Stimulated activated naive CD8-positive, alpha-beta T cell treated with anti-CD3 and anti-CD28 coated beads, Interleukin-15, Interleukin-2, amounts not matched to agents 100 U/mL and 50 U/mL, for 24 hours (primary cell): ENCODE measurements around the gene TEAD2.

Source experiments
- ATAC-seq: fragments of 150-1000 bp; cut with Tn5 transposase; one replicate; pipeline ENCODE4 v1.10.0; 2021
- DNase-seq: peaks from one replicate; pipeline ENCODE4 v3.0.0; 2021

Gene TEAD2

DNA sequence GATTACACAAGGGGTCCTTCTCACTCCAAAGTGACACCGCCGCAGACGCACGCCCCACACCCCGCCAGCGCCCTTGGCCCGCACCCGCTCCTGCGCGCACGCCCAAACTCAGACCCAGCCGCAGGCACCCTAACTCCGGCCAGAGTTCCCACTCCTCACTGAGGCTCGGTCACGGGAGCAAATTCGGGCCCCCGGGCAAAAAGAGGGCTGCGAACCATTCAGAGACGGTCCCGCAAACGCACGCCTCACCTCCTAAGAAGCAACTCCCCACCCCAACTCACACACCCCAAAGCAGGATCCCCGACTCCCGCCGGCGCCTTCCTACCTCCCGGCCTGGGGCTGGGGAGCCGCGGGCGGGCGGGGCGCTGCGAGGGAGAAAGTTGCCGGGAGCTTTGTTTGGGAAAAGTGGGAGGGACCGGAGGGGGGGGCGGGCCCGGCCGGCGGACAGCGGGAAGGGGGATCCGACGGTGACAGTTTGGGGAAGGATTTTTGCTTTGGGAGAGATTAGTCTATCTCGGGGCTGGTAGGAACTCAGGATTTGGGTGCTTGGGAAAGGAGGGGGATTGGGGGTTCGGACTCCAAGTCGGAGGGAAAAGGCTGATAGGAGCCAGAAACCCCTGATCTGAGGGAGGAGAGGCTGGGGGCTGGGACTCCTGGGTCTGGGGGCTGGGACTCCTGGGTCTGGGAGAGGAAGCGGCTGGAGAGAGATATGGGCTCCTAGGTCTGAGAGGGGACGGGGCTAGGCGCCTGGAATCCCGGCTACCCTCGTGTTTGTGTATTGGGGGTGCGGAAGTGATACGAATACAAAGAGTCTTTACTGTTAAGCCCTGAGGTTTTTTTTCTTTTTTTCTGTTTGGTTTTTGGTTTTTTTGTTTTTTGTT, at the start of gene TEAD2:
Gene TEAD2, minus strand, starts transcription at position 369 of the 881 bp plus-strand sequence. CDS start 2,341 bp downstream, outside the sequence.
- ATAC-seq (no peak), DNase-seq (peak; percentile 27)

DNA sequence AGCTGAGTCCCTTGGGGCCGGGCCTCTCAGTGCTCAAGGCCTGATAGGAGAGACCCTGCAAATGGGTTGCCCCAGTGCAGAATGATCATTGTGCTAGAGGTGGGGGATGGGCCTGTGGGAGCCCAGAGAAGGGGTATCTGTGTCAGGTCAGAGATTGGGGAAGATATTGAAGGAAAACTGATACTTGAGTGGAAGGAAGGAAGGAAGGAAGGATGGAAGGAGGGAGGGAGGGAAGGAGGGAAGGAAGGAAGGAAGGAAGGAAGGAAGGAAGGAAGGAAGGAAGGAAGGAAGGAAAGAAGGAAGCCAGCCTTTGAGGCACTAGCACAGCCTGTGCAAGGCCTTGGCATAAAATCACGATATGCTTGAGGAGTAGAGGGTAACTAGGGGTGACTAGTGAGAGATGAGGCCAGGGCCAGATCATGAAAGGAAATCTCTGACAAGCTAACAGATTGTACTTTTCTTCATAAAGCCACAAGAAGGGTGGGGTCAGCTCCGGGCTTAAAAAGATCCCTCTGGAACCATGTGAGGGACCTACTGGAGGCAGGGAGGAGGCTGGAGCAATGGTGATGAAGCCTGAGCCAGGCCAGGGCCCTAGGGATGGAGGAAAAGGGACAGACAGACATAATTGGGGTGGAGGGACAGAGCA, 49.6 kb upstream of the TEAD2 start:
- no peak for ATAC-seq
- no peak for DNase-seq

- ATAC-seq, result peak; percentile 21
- DNase-seq, result no peak
These were observed 47.3 kb upstream of the TEAD2 start for GRCh38 chr19:49409441-49410029.

GRCh38 chr19:49408816-49409440, 46.7 kb upstream of the TEAD2 start:
- no peak for DNase-seq
- peak; percentile 30 for ATAC-seq

GRCh38 chr19:49407482-49408015, 45.3 kb upstream of the TEAD2 start:
- ATAC-seq (no peak), DNase-seq (no peak)

DNA sequence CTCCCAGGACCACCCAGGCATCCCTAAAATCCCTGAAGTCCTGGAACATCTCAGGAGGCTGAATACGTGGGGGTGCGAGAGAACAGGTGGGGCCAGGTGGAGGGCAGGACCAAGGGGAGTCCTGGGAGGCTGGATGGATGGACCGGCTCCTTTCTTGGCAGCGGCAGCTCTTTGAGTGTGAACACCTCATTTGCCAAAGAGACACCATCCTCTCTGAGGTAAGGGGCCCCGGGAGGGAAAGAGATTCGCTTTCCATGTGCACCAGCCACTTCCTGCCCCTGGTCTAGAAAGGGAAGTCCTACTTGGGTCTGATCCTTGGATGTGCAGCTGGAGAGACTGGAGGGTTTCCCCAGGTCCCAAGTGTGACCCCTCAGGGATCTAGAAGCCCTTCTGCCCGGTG, 44.9 kb upstream of the TEAD2 start:
- ATAC-seq, result no peak

GRCh38 chr19:49403404-49404187, 41.4 kb upstream of the TEAD2 start:
- DNase-seq, result no peak
- ATAC-seq, result peak; percentile 44

More for the DNA sequence above, 44.9 kb upstream of the TEAD2 start:
- DNase-seq, result no peak

- DNase-seq (no peak), ATAC-seq (no peak)
These were observed 37.8 kb upstream of the TEAD2 start for GRCh38 chr19:49400029-49400428.

DNA sequence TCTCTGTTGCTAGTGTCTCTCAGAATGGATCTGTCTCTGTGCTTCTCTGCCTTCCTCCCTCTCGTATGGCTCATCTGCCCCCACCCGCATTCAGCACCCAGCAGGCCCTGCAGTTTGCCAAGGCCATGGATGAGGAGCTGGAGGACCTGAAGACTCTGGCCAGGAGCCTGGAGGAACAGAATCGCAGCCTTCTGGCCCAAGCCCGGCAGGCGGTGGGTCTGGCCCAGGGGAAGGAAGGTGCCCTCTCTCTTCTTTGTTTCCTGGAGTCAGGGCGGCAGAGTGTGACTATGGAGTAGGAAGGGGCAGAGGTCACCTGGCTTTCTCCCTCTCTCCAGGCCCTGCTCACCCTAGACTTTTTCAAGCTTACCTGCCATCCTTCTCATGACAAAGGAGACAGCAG, 36.7 kb upstream of the TEAD2 start:
- ATAC-seq (no peak), DNase-seq (no peak)

DNA sequence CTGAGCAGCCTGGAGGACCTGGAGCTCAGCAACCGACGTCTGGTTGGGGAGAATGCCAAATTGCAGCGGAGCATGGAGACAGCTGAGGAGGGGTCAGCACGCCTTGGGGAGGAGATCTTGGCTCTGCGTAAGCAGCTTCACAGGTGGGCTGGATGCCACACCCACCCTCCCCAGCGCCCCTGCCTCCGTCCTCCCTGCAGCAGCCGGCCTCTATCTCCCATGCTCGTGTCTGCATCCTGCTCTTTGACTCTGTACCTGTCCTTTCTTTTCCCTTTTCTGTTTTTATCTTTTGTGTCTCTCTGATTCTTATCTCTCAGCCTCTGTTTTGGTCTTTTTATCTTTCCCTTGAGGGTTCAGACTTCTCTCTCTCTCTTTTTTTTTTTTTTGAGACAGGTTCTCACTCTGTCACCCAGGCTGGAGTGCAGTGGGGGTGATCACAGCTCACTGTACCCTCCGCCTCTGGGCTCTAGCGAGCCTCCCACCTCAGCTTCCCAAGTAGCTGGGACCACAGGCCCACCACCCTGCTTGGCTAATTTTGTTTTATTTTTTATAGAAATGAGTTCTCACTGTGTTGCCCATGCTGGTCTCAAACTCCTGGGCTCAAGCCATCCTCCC, 35.9 kb upstream of the TEAD2 start:
- no peak for DNase-seq
- ATAC-seq, result no peak

DNA sequence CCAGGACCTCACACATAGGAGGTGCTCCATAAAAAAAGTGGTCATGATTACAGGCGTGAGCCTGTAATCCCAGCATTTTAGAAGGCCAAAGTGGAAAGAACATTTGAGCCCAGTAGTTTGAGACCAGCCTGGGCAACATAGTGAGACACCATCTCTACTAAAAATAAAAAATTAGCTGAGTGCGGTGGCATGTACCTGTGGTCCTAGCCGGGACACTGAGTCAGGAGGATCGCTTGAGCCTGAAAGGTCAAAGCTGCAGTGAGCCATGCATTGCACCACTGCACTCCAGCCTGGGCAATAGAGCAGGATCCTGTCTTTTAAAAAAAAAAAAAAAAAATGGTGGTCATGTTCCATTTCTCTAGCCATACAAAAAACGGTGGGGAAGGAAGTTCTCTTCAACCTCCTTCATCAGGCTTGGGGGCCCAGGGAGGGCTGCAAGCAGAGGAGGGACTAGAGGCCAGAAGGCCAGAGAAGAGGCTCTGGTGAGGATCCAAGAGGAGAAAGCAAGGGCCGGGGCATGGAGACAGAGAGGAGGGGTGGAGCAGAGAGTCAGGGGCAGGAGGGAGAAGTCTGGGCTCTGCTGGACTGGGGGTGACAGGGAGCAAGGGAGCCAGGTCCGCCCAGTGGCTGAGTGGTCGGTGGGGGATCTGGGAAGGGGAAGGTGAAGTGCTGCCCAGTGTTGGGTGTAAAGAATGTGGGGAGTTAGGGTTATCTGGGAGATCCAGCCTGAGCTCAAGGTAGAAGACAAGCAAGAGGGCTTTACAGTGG, 34.7 kb upstream of the TEAD2 start:
- DNase-seq (no peak), ATAC-seq (no peak)

- ATAC-seq, result no peak
- no peak for DNase-seq
These were observed 33.6 kb upstream of the TEAD2 start for GRCh38 chr19:49395581-49396407.

DNA sequence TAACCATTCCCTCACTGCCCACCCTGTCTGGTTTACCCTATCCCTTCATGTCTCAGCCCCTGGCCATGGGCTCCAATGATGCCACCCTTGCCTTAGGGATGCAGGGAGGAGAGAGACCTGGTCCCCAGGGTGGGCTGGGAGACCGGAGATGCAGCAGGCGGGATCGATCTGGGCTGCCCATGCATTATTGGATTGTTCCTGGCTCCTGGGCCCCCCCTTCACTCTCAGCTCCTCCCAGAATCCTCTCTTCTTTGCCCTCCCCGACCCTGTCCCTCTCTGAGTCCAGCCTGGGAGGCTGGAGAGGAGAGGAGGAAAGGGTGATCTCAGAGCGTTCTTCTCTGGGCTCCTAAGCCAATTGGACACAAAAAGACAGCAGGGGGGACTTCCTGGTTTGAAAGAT, 31.7 kb upstream of the TEAD2 start:
- ATAC-seq (no peak), DNase-seq (no peak)

DNA sequence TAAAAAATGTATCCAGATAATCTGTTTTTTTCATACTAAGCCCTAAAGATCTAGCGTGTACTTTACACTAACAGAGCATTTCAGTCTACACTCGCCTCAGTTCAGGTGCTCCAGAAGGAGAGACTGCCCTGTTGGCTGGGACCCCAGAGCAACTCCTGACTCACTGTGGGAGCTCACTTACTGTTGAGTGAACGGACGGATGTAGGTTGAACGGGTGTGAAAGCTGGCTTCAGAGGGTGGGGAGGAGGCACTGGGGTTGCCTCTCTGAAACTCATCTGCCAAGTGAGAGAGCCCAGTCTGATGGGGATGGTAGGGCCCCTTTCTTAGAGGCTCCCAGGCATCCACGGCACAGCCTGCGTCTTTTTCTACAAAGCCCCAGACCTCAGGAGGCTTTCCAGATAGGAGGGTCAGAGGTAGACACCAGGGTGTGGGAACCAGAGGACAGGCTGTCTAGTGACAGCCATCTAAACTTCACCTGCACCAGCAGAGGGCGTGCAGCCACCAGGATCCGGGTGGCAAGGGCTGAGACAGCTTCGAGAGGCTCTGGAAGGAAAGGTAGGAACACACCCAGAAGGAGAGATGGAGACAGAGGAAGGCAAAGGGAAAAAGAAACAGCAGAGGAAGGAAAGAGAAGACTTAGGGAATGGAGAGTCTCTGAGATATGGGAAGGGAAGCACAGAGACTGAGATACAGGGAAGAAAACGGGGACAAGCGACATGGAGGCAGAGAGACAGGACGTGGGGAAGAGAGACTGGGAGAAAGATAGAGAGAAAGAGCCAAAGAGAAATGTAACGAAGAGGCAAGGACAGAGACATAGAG, 29.6 kb upstream of the TEAD2 start:
- DNase-seq (peak; percentile 82), ATAC-seq (peak; percentile 89)

GRCh38 chr19:49390929-49391359, 28.7 kb upstream of the TEAD2 start:
- DNase-seq (no peak), ATAC-seq (no peak)

DNA sequence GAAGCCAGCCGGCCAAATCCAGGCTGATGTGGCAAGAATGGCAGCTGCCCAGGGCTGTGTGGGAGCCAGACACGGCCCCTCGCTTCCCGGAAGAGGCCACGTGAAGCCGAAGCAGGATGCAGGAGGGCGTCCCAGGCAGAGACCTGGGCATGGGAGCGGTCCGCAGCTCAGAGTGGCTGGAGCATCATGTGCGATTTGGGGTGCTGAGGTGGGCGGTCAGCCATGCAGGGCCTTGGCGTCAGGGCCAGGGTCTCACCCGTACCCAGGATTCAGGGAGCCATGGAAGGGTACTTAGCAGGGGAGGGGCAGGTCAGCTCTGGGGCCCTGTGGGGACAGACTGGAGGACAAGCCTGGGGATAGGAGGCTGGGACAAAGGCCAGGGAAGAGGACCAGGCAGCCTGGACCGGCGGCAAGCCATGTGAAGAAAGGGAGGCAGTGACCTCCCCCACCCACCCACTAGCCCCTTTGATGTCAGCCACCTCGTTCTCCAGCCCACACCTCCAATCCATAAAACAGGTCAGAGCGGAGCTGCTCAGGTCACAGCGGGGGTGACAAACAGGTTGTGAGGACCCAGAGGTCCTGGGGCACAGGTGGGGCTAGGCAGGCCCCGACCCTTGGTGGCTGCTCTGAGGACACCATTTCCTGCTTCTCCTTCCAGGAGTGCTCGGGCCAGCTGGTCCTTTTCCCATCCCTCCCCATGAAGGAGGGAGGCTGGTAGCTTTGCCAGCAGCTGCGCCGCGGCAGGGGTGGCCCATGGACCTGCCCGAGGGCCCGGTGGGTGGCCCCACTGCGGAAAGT, 28.1 kb upstream of the TEAD2 start:
- ATAC-seq (no peak), DNase-seq (no peak)

- DNase-seq (no peak), ATAC-seq (no peak)
These were observed 27.2 kb upstream of the TEAD2 start for GRCh38 chr19:49389406-49389805.

- no peak for ATAC-seq
- peak; percentile 77 for DNase-seq
These were observed 25.7 kb upstream of the TEAD2 start, which contains the start of gene KASH5 for GRCh38 chr19:49387936-49388372. KASH5 (plus strand) TSS chr19:49388249; CDS start chr19:49390884, 2,635 bp downstream.
